GM12878 (cell line): ENCODE measurements around the gene CD209.
"Not testable (repeated sequence)": the region's sequence is repeated elsewhere in the genome, so short reads cannot be mapped to it uniquely, and the experiment has no call there.

ENCODE experiments used
- ATF3 ChIP-seq: IDR thresholded peaks from 2 replicates; pipeline ENCODE4 v1.6.1; 2011; ENCODE audit warnings: low read depth, mild to moderate bottlenecking, low read length, moderate library complexity, borderline replicate concordance; ENCODE audit errors: extremely low read depth
- CBX5 ChIP-seq: sonication (generic); IDR thresholded peaks from 2 replicates; pipeline ENCODE4 v1.6.1; 2016; ENCODE audit warnings: low read depth, moderate library complexity, mild to moderate bottlenecking, inconsistent platforms
- CTCF ChIP-seq, 3 experiments: IDR thresholded peaks in 2 of 3; conservative IDR thresholded peaks in 1 of 3; 2 replicates each; pipeline ENCODE4 v1.5.1; 2011; ENCODE audit warnings: low read depth in 3 of 3, low read length in 3 of 3, mild to moderate bottlenecking in 3 of 3, control low read depth in 2 of 3, moderate library complexity in 2 of 3, inconsistent platforms in 1 of 3, mixed read lengths in 1 of 3; ENCODE audit not compliant: control insufficient read depth in 2 of 3, insufficient read depth in 1 of 3; ENCODE audit errors: extremely low read depth in 1 of 3
- IKZF2 ChIP-seq, 2 experiments: fragments of 450-650 bp; IDR thresholded peaks; 2 replicates each; pipeline ENCODE4 v1.6.1; 2017; ENCODE audit warnings: mild to moderate bottlenecking in 2 of 2, moderate library complexity in 2 of 2
- KDM1A ChIP-seq: fragments of 200-600 bp; sonication (generic); IDR thresholded peaks from 2 replicates; pipeline ENCODE4 v1.6.1; 2016; ENCODE audit warnings: borderline replicate concordance
- MYC ChIP-seq: IDR thresholded peaks from 2 replicates; pipeline ENCODE4 v1.6.1; 2011; ENCODE audit warnings: mild to moderate bottlenecking, low read length, moderate library complexity, inconsistent platforms; ENCODE audit not compliant: insufficient read depth, insufficient replicate concordance, insufficient read length, severe bottlenecking
- POLR2A ChIP-seq: IDR thresholded peaks from 2 replicates; pipeline ENCODE4 v1.6.1; 2011; ENCODE audit warnings: low read depth, mild to moderate bottlenecking, low read length
- POLR2AphosphoS2 ChIP-seq: IDR thresholded peaks from 2 replicates; pipeline ENCODE4 v1.6.1; 2011; ENCODE audit warnings: low read depth, mild to moderate bottlenecking, low read length, improper control_type of control experiment, moderate library complexity
- POLR2AphosphoS5 ChIP-seq: IDR thresholded peaks from 2 replicates; pipeline ENCODE4 v1.6.1; 2011; ENCODE audit warnings: mild to moderate bottlenecking, low read length, inconsistent platforms

GRCh38 chr19:7746306-7746705 is 1.0 kb downstream of the CD209 start:
- not testable (repeated sequence) for TF ChIP-seq MYC; POLR2AphosphoS5; IKZF2 (IDR thresholded peaks at IDR 0.05); POLR2AphosphoS2; KDM1A; POLR2A; ATF3; CTCF (IDR thresholded peaks at IDR 0.05 in 2 of 3, conservative IDR thresholded peaks at IDR 0.05 in 1 of 3; ENCODE audit: control insufficient read depth in 2 of 3, extremely low read depth in 1 of 3, insufficient read depth in 1 of 3, low read depth in 3 of 3, low read length in 3 of 3); CBX5
